Right lung (tissue), 5 donors: ENCODE results near the gene PHYH. TPM values are rescaled to one million over a fixed set of nuclear protein-coding genes. Genes with fewer than 3 reads are reported as not detected.

Experiments used
- DNase-seq, 2 donors: peaks; one replicate each; pipeline ENCODE4 v3.0.0-alpha.2; 2013
- polyA plus RNA-seq, 5 donors: library from polyadenylated mRNA; unstranded; fragments of 120-200 nt; gene quantifications; one replicate each; pipeline versions ENCODE4 v1.2.1 to v1.2.3, GENCODE V29; 2013; ENCODE audit warnings: inconsistent platforms in 1 of 5, low replicate concordance in 1 of 5; ENCODE audit not compliant: insufficient read length in 5 of 5, insufficient read depth in 1 of 5

The PHYH gene
- polyA plus RNA-seq, 5 donors, result 28.3 to 34.0 (median 31.6) TPM

GRCh38 chr10:13231808-13232207 lies 68.1 kb downstream of the PHYH start:
- no peak for DNase-seq

GRCh38 chr10:13231190-13231589 lies 68.7 kb downstream of the PHYH start:
- DNase-seq, result no peak

Other genes starting within 250 kb of the PHYH start
- 10 to 100 TPM; 31.1 to 40.7 (median 35.4) TPM for gene OPTN, start 199.9 kb downstream of the PHYH start, polyA plus RNA-seq
- gene MCM10, start 138.5 kb downstream of the PHYH start, polyA plus RNA-seq, result 10 to 100 TPM in 2 of 5 donors, 1 to 10 TPM in 3; 7.4 to 14.1 (median 9.7) TPM
- under 1 TPM in 3 of 5 donors, not detected in 2; 0.29 to 0.41 (median 0.37) TPM for gene UCMA, start 65.7 kb downstream of the PHYH start, polyA plus RNA-seq
- gene SEPHS1, start 48.2 kb upstream of the PHYH start, polyA plus RNA-seq, result 100 to 1,000 TPM in 4 of 5 donors, 10 to 100 TPM in 1; 94.1 to 139 (median 112) TPM
- 10 to 100 TPM; 15.1 to 20.3 (median 19.3) TPM for gene BEND7, start 228.9 kb upstream of the PHYH start, polyA plus RNA-seq